Nucleus accumbens (tissue), 56 donors: ENCODE measurements around the gene PDS5B.
"Not testable (repeated sequence)": the region's sequence is repeated elsewhere in the genome, so short reads cannot be mapped to it uniquely, and the experiment has no call there.

Experiments used
- DNase-seq, 56 donors: peaks; one replicate each; lab custom pipeline; 2025; lab: John Stamatoyannopoulos, UW

Gene PDS5B

GRCh38 chr13:32716201-32716600 lies 129.9 kb downstream of the PDS5B start:
- DNase-seq, result not testable (repeated sequence)

GRCh38 chr13:32720026-32720425 lies 133.8 kb downstream of the PDS5B start:
- DNase-seq, result no peak

- not testable (repeated sequence) for DNase-seq
Observed at GRCh38 chr13:32721131-32722034, 135.1 kb downstream of the PDS5B start.

GRCh38 chr13:32722340-32722739 lies 136.1 kb downstream of the PDS5B start:
- DNase-seq, result no peak

GRCh38 chr13:32723987-32724386 lies 137.7 kb downstream of the PDS5B start:
- DNase-seq, result no peak

GRCh38 chr13:32726374-32727037 lies 140.3 kb downstream of the PDS5B start:
- no peak for DNase-seq

GRCh38 chr13:32728327-32728726 lies 142.1 kb downstream of the PDS5B start:
- no peak for DNase-seq

- DNase-seq, result not testable (repeated sequence)
Observed at GRCh38 chr13:32729097-32729496, 142.8 kb downstream of the PDS5B start.

GRCh38 chr13:32731074-32731473 lies 144.8 kb downstream of the PDS5B start:
- no peak for DNase-seq

GRCh38 chr13:32731576-32731975 lies 145.3 kb downstream of the PDS5B start:
- DNase-seq, result no peak

- no peak for DNase-seq
Observed at GRCh38 chr13:32733690-32734089, 147.4 kb downstream of the PDS5B start.

GRCh38 chr13:32734511-32734910 lies 148.3 kb downstream of the PDS5B start:
- no peak for DNase-seq

- DNase-seq, result no peak
Observed at GRCh38 chr13:32735859-32736258, 149.6 kb downstream of the PDS5B start.

GRCh38 chr13:32736648-32737047 lies 150.4 kb downstream of the PDS5B start:
- DNase-seq, result no peak

GRCh38 chr13:32737111-32737571 lies 150.9 kb downstream of the PDS5B start:
- DNase-seq, result no peak

- no peak for DNase-seq
Observed at GRCh38 chr13:32737679-32738078, 151.4 kb downstream of the PDS5B start.

GRCh38 chr13:32745509-32745908 lies 159.3 kb downstream of the PDS5B start:
- no peak for DNase-seq

GRCh38 chr13:32746474-32746873 lies 160.2 kb downstream of the PDS5B start:
- DNase-seq, result no peak

GRCh38 chr13:32748305-32748704 lies 162.1 kb downstream of the PDS5B start:
- DNase-seq, result no peak

- DNase-seq, result no peak
Observed at GRCh38 chr13:32751340-32751739, 165.1 kb downstream of the PDS5B start.

GRCh38 chr13:32752311-32752710 lies 166.1 kb downstream of the PDS5B start:
- DNase-seq, result no peak
